Esophagus muscularis mucosa (tissue), 4 donors: ENCODE measurements around the gene SMTNL1. TPM values are rescaled to one million over a fixed set of nuclear protein-coding genes. Genes with fewer than 3 reads are reported as not detected.

Experiments
- DNase-seq: peaks from one replicate; pipeline ENCODE4 v3.0.0-alpha.2; 2017; ENCODE audit errors: extremely low spot score
- H3K27ac ChIP-seq, 4 donors: fragments of 200-600 bp; sonication (generic); replicated peaks in 1 of 4; 1 replicate in 3 of 4; 2 replicates in 1 of 4; pipeline ENCODE4 v1.5.1; 2016 to 2019; ENCODE audit warnings: mild to moderate bottlenecking in 1 of 4
- H3K27me3 ChIP-seq, 4 donors: fragments of 200-600 bp; sonication (generic); one replicate each; pipeline versions ENCODE4 v1.5.1 to v1.6.0; 2016 to 2019
- H3K36me3 ChIP-seq, 4 donors: fragments of 200-600 bp; sonication (generic); one replicate each; pipeline ENCODE4 v1.5.1; 2016 to 2019
- H3K4me1 ChIP-seq, 4 donors: fragments of 200-600 bp; sonication (generic); one replicate each; pipeline ENCODE4 v1.5.1; 2016 to 2019
- H3K4me3 ChIP-seq, 4 donors: fragments of 200-600 bp; sonication (generic); 1 replicate in 2 of 4; 2 replicates in 2 of 4; pipeline ENCODE4 v1.5.1; 2016 to 2019; ENCODE audit warnings: mild to moderate bottlenecking in 4 of 4, moderate library complexity in 1 of 4
- H3K9me3 ChIP-seq, 4 donors: fragments of 200-600 bp; sonication (generic); 1 replicate in 3 of 4; 2 replicates in 1 of 4; pipeline ENCODE4 v1.5.1; 2016 to 2019
- CTCF ChIP-seq, 3 experiments: fragments of 200-600 bp in 2 of 3; fragments of 450-650 bp in 1 of 3; sonication (generic) in 2 of 3; IDR thresholded peaks; one replicate each; pipeline ENCODE4 v1.5.1; 2017 to 2019; ENCODE audit warnings: antibody characterized with exemption in 3 of 3, mild to moderate bottlenecking in 2 of 3, moderate library complexity in 1 of 3
- EP300 ChIP-seq: sonication (generic); formaldehyde crosslinking; IDR thresholded peaks from one replicate; pipeline ENCODE4 v1.6.1; 2017; ENCODE audit warnings: antibody characterized with exemption
- POLR2A ChIP-seq: fragments of 450-650 bp; IDR thresholded peaks from one replicate; pipeline ENCODE4 v1.6.1; 2017; ENCODE audit warnings: antibody characterized with exemption, moderate library complexity, mild to moderate bottlenecking, low read depth
- POLR2AphosphoS5 ChIP-seq, 2 donors: sonication (generic); formaldehyde crosslinking; IDR thresholded peaks; one replicate each; pipeline ENCODE4 v1.6.1; 2017; ENCODE audit warnings: antibody characterized with exemption in 2 of 2
- WGBS: methylation state at CpG from one replicate; pipeline ENCODE4 v1.1.5; 2018; 5-methylcytosine and 5-hydroxymethylcytosine counted together
- intact Hi-C: fragments of 100-400 bp; cut with DNase I; formaldehyde crosslinking; loops from one replicate; pipeline ENCODE4 v1.15.1; 2023
- total RNA-seq, 4 donors: library from RNA; depleted of rRNA; stranded (reverse); fragments of >200 nt; gene quantifications; one replicate each; pipeline versions ENCODE4 v1.1.0 to v1.2.1, GENCODE V29; 2016

The SMTNL1 gene
- total RNA-seq, 4 donors from 2014 or later, result not detected

GRCh38 chr11:57499413-57499982 lies 37.9 kb upstream of the SMTNL1 start:
- Histone ChIP-seq H3K4me1 (peaks cover 30 to 39% (median 32%) of the 10 kb centered on the region in 4 donors), H3K4me3 (peak overlapping the region; percentile 42 to 48 (median 44)), H3K27me3 (no peaks in the 10 kb centered on the region), H3K9me3 (no peaks in the 10 kb centered on the region), H3K27ac (peak overlapping the region; percentile 78 to 87 (median 82)), H3K36me3 (peaks cover 0 to 62% (median 8%) of the 10 kb centered on the region in 4 donors)
- peak in 1 of 3 experiments; percentile 18 for TF ChIP-seq CTCF (IDR thresholded peaks at IDR 0.05)
- TF ChIP-seq POLR2A, result no peak
- peak; percentile 67 to 81 for TF ChIP-seq POLR2AphosphoS5 (IDR thresholded peaks at IDR 0.05)
- DNase-seq, result peak; percentile 99
- intact Hi-C loops, result no loop called here
- WGBS, result 6% methylated on average over 16 of the region's 35 CpGs

- Histone ChIP-seq H3K4me3 (peak overlapping the region; percentile 42 to 48 (median 44)), H3K9me3 (no peaks in the 10 kb centered on the region), H3K4me1 (peaks cover 30 to 39% (median 32%) of the 10 kb centered on the region in 4 donors), H3K27me3 (no peaks in the 10 kb centered on the region), H3K27ac (peak overlapping the region; percentile 78 to 87 (median 82)), H3K36me3 (peaks cover 0 to 63% (median 9%) of the 10 kb centered on the region in 4 donors)
- intact Hi-C loops, result no loop called here
- TF ChIP-seq CTCF (IDR thresholded peaks at IDR 0.05) (no peak), POLR2AphosphoS5 (IDR thresholded peaks at IDR 0.05) (no peak), POLR2A (no peak)
- DNase-seq, result no peak
- 46% methylated on average over 12 of the region's 12 CpGs for WGBS
These were observed 37.4 kb upstream of the SMTNL1 start for GRCh38 chr11:57499983-57500461.

- no peak overlapping the region for H3K4me3 ChIP-seq
- intact Hi-C loops, result no loop called here
- 79% methylated on average over 8 of the region's 8 CpGs for WGBS
- H3K4me1 ChIP-seq, result peaks cover 30 to 39% (median 32%) of the 10 kb centered on the region in 4 donors
- H3K27ac ChIP-seq, result peak overlapping the region; percentile 78 to 87 (median 82)
- no peaks in the 10 kb centered on the region for H3K9me3 ChIP-seq
- DNase-seq, result no peak
- no peaks in the 10 kb centered on the region for H3K27me3 ChIP-seq
- TF ChIP-seq POLR2AphosphoS5 (IDR thresholded peaks at IDR 0.05) (no peak), CTCF (IDR thresholded peaks at IDR 0.05) (no peak), EP300 (no peak), POLR2A (no peak)
- H3K36me3 ChIP-seq, result peaks cover 0 to 61% (median 10%) of the 10 kb centered on the region in 4 donors
These were observed 36.9 kb upstream of the SMTNL1 start for GRCh38 chr11:57500515-57500914.

- Histone ChIP-seq H3K27ac (peak overlapping the region; percentile 78 to 87 (median 82)), H3K36me3 (peaks cover 0 to 61% (median 8%) of the 10 kb centered on the region in 4 donors), H3K4me3 (no peak overlapping the region), H3K27me3 (no peaks in the 10 kb centered on the region), H3K9me3 (no peaks in the 10 kb centered on the region), H3K4me1 (peaks cover 30 to 39% (median 32%) of the 10 kb centered on the region in 4 donors)
- DNase-seq, result no peak
- 96% methylated on average over 6 of the region's 15 CpGs for WGBS
- TF ChIP-seq POLR2A (no peak), CTCF (IDR thresholded peaks at IDR 0.05) (no peak), POLR2AphosphoS5 (IDR thresholded peaks at IDR 0.05) (no peak), EP300 (no peak)
- intact Hi-C loops, result no loop called here
These were observed 36.5 kb upstream of the SMTNL1 start for GRCh38 chr11:57500926-57501325.

GRCh38 chr11:57501953-57502352 lies 35.4 kb upstream of the SMTNL1 start:
- Histone ChIP-seq H3K27ac (peak overlapping the region in 3 of 4 donors; percentile 14 to 87 (median 78)), H3K27me3 (no peaks in the 10 kb centered on the region), H3K4me3 (no peak overlapping the region), H3K4me1 (peaks cover 30 to 39% (median 32%) of the 10 kb centered on the region in 4 donors), H3K9me3 (no peaks in the 10 kb centered on the region), H3K36me3 (peaks cover 0 to 55% (median 7%) of the 10 kb centered on the region in 4 donors)
- WGBS, result 66% methylated on average over 4 of the region's 4 CpGs
- intact Hi-C loops, result no loop called here
- no peak for DNase-seq
- TF ChIP-seq POLR2AphosphoS5 (IDR thresholded peaks at IDR 0.05) (no peak), CTCF (IDR thresholded peaks at IDR 0.05) (no peak), POLR2A (no peak), EP300 (no peak)
